Activated T-cell treated with anti-CD3 and anti-CD28 coated beads, Interleukin-2, amount 50 U/mL, for 4 hours (primary cell): ENCODE data around the gene CFAP54. TPM values are rescaled to one million over a fixed set of nuclear protein-coding genes. Genes with fewer than 3 reads are reported as not detected.
A peak's percentile ranks its signal among the peaks of the same experiment; 100 is the strongest.
"Not testable (repeated sequence)": the region's sequence is repeated elsewhere in the genome, so short reads cannot be mapped to it uniquely, and the experiment has no call there.

Experiments used
- ATAC-seq, 2 donors: fragments of 200-7000 bp; cut with Tn5 transposase; one replicate each; pipeline ENCODE4 v1.10.0; 2021
- DNase-seq: peaks from one replicate; pipeline ENCODE4 v3.0.0-alpha.2; 2020
- H3K27me3 Mint-ChIP-seq: one replicate; pipeline ENCODE4 v1.8.0; 2021; ENCODE audit warnings: low read depth, mixed read lengths
- H3K36me3 Mint-ChIP-seq: one replicate; pipeline ENCODE4 v1.8.0; 2022; ENCODE audit warnings: mixed read lengths; ENCODE audit not compliant: insufficient read depth
- H3K4me1 Mint-ChIP-seq: one replicate; pipeline ENCODE4 v1.8.0; 2021; ENCODE audit warnings: low read depth, mixed read lengths
- H3K4me3 Mint-ChIP-seq: one replicate; pipeline ENCODE4 v1.8.0; 2021; ENCODE audit warnings: mild to moderate bottlenecking, moderate library complexity, mixed read lengths
- H3K9me3 Mint-ChIP-seq: one replicate; pipeline ENCODE4 v1.8.0; 2021; ENCODE audit warnings: mixed read lengths
- total RNA-seq, 3 donors: library from RNA; stranded (reverse); gene quantifications; one replicate each; pipeline ENCODE4 v1.2.1, GENCODE V29; 2021

The CFAP54 gene
- total RNA-seq, 3 donors from 2014 or later, result 0.15 to 0.32 (median 0.24) TPM

- no peak for DNase-seq
- Mint-ChIP-seq H3K9me3 (no peaks in the 10 kb centered on the region), H3K4me1 (no peaks in the 10 kb centered on the region), H3K27me3 (peaks cover 2% of the 10 kb centered on the region), H3K36me3 (no peaks in the 10 kb centered on the region), H3K4me3 (no peak overlapping the region)
- no peak for ATAC-seq
Measured at GRCh38 chr12:96670334-96670899, 181.0 kb downstream of the CFAP54 start.

GRCh38 chr12:96675519-96675918 is 186.1 kb downstream of the CFAP54 start:
- not testable (repeated sequence) for H3K36me3 Mint-ChIP-seq, ATAC-seq, H3K9me3 Mint-ChIP-seq, DNase-seq, H3K27me3 Mint-ChIP-seq, H3K4me1 Mint-ChIP-seq, H3K4me3 Mint-ChIP-seq

- Mint-ChIP-seq H3K36me3 (no peaks in the 10 kb centered on the region), H3K9me3 (no peaks in the 10 kb centered on the region), H3K27me3 (peaks cover 5% of the 10 kb centered on the region), H3K4me1 (no peaks in the 10 kb centered on the region), H3K4me3 (no peak overlapping the region)
- DNase-seq, result no peak
- ATAC-seq, result no peak
Measured at GRCh38 chr12:96677363-96677762, 188.0 kb downstream of the CFAP54 start.

- H3K4me1 Mint-ChIP-seq, result no peaks in the 10 kb centered on the region
- H3K4me3 Mint-ChIP-seq, result no peak overlapping the region
- ATAC-seq (no peak), DNase-seq (no peak)
- H3K27me3 Mint-ChIP-seq, result peaks cover 11% of the 10 kb centered on the region
- H3K36me3 Mint-ChIP-seq, result no peaks in the 10 kb centered on the region
- peaks cover 4% of the 10 kb centered on the region for H3K9me3 Mint-ChIP-seq
Measured at GRCh38 chr12:96687719-96688118, 198.3 kb downstream of the CFAP54 start.

GRCh38 chr12:96698521-96698920 is 209.1 kb downstream of the CFAP54 start:
- Mint-ChIP-seq H3K4me1 (peaks cover 4% of the 10 kb centered on the region), H3K4me3 (no peak overlapping the region), H3K9me3 (no peaks in the 10 kb centered on the region), H3K27me3 (peaks cover 16% of the 10 kb centered on the region), H3K36me3 (no peaks in the 10 kb centered on the region)
- ATAC-seq (no peak), DNase-seq (no peak)

- no peak overlapping the region for H3K4me3 Mint-ChIP-seq
- H3K27me3 Mint-ChIP-seq, result peaks cover 18% of the 10 kb centered on the region
- DNase-seq, result no peak
- H3K36me3 Mint-ChIP-seq, result no peaks in the 10 kb centered on the region
- no peak for ATAC-seq
- peaks cover 4% of the 10 kb centered on the region for H3K4me1 Mint-ChIP-seq
- no peaks in the 10 kb centered on the region for H3K9me3 Mint-ChIP-seq
Measured at GRCh38 chr12:96698965-96699364, 209.6 kb downstream of the CFAP54 start.

GRCh38 chr12:96701856-96702255 is 212.5 kb downstream of the CFAP54 start:
- H3K9me3 Mint-ChIP-seq, result no peaks in the 10 kb centered on the region
- peaks cover 4% of the 10 kb centered on the region for H3K4me1 Mint-ChIP-seq
- H3K27me3 Mint-ChIP-seq, result peaks cover 18% of the 10 kb centered on the region
- no peak overlapping the region for H3K4me3 Mint-ChIP-seq
- H3K36me3 Mint-ChIP-seq, result no peaks in the 10 kb centered on the region
- ATAC-seq (no peak), DNase-seq (no peak)

GRCh38 chr12:96710127-96710745 is 220.9 kb downstream of the CFAP54 start:
- no peak for DNase-seq
- ATAC-seq, result no peak
- H3K36me3 Mint-ChIP-seq, result no peaks in the 10 kb centered on the region
- H3K9me3 Mint-ChIP-seq, result no peaks in the 10 kb centered on the region
- no peaks in the 10 kb centered on the region for H3K4me1 Mint-ChIP-seq
- H3K27me3 Mint-ChIP-seq, result peaks cover 4% of the 10 kb centered on the region
- no peak overlapping the region for H3K4me3 Mint-ChIP-seq

- Mint-ChIP-seq H3K36me3 (no peaks in the 10 kb centered on the region), H3K9me3 (no peaks in the 10 kb centered on the region), H3K27me3 (peaks cover 4% of the 10 kb centered on the region), H3K4me3 (no peak overlapping the region), H3K4me1 (no peaks in the 10 kb centered on the region)
- ATAC-seq, result no peak
- no peak for DNase-seq
Measured at GRCh38 chr12:96711364-96711763, 222.0 kb downstream of the CFAP54 start.

- no peaks in the 10 kb centered on the region for H3K4me1 Mint-ChIP-seq
Measured at GRCh38 chr12:96714199-96714598, 224.8 kb downstream of the CFAP54 start.

GRCh38 chr12:96719660-96720362 is 230.4 kb downstream of the CFAP54 start:
- H3K4me3 Mint-ChIP-seq, result peak overlapping the region; percentile 84
- ATAC-seq (peak; percentile 75 to 77), DNase-seq (no peak)
- no peaks in the 10 kb centered on the region for H3K27me3 Mint-ChIP-seq
- peaks cover 11% of the 10 kb centered on the region for H3K4me1 Mint-ChIP-seq
- no peaks in the 10 kb centered on the region for H3K9me3 Mint-ChIP-seq
- H3K36me3 Mint-ChIP-seq, result no peaks in the 10 kb centered on the region

More at GRCh38 chr12:96714199-96714598, 224.8 kb downstream of the CFAP54 start:
- Mint-ChIP-seq H3K9me3 (no peaks in the 10 kb centered on the region), H3K36me3 (no peaks in the 10 kb centered on the region), H3K4me3 (no peak overlapping the region), H3K27me3 (peaks cover 4% of the 10 kb centered on the region)
- DNase-seq (no peak), ATAC-seq (no peak)

- H3K9me3 Mint-ChIP-seq, result no peaks in the 10 kb centered on the region
- peak; percentile 5 for DNase-seq
- peak overlapping the region; percentile 84 for H3K4me3 Mint-ChIP-seq
- H3K4me1 Mint-ChIP-seq, result peaks cover 11% of the 10 kb centered on the region
- H3K27me3 Mint-ChIP-seq, result no peaks in the 10 kb centered on the region
- ATAC-seq, result peak; percentile 53 to 54
- no peaks in the 10 kb centered on the region for H3K36me3 Mint-ChIP-seq
Measured at GRCh38 chr12:96720363-96720705, 231.0 kb downstream of the CFAP54 start.

GRCh38 chr12:96729466-96729865 is 240.1 kb downstream of the CFAP54 start:
- not testable (repeated sequence) for H3K4me3 Mint-ChIP-seq, H3K27me3 Mint-ChIP-seq, DNase-seq, ATAC-seq, H3K4me1 Mint-ChIP-seq, H3K36me3 Mint-ChIP-seq, H3K9me3 Mint-ChIP-seq

- ATAC-seq, result no peak
- no peak overlapping the region for H3K4me3 Mint-ChIP-seq
- H3K27me3 Mint-ChIP-seq, result peaks cover 7% of the 10 kb centered on the region
- H3K4me1 Mint-ChIP-seq, result no peaks in the 10 kb centered on the region
- DNase-seq, result no peak
- H3K36me3 Mint-ChIP-seq, result no peaks in the 10 kb centered on the region
- H3K9me3 Mint-ChIP-seq, result no peaks in the 10 kb centered on the region
Measured at GRCh38 chr12:96729886-96730285, 240.5 kb downstream of the CFAP54 start.

- Mint-ChIP-seq H3K36me3 (no peaks in the 10 kb centered on the region), H3K9me3 (no peaks in the 10 kb centered on the region), H3K27me3 (no peaks in the 10 kb centered on the region), H3K4me1 (no peaks in the 10 kb centered on the region), H3K4me3 (no peak overlapping the region)
- DNase-seq (no peak), ATAC-seq (no peak)
Measured at GRCh38 chr12:96743606-96744005, 254.2 kb downstream of the CFAP54 start.
